Activated naive CD8-positive, alpha-beta T cell treated with anti-CD3 and anti-CD28 coated beads for 36 hours (primary cell): ENCODE results near the gene FXYD6. TPM values are rescaled to one million over a fixed set of nuclear protein-coding genes. Genes with fewer than 3 reads are reported as not detected.
A peak's percentile ranks its signal among the peaks of the same experiment; 100 is the strongest.
"Not testable (repeated sequence)": the region's sequence is repeated elsewhere in the genome, so short reads cannot be mapped to it uniquely, and the experiment has no call there.

Experiments
- DNase-seq: peaks from one replicate; pipeline ENCODE4 v3.0.0; 2021
- H3K27ac Mint-ChIP-seq: one replicate; pipeline ENCODE4 v1.8.0; 2022; ENCODE audit warnings: mild to moderate bottlenecking, moderate library complexity, mixed read lengths
- H3K27me3 Mint-ChIP-seq: one replicate; pipeline ENCODE4 v1.8.0; 2022; ENCODE audit warnings: mild to moderate bottlenecking, mixed read lengths
- H3K36me3 Mint-ChIP-seq: one replicate; pipeline ENCODE4 v1.8.0; 2021; ENCODE audit warnings: mild to moderate bottlenecking, mixed read lengths
- H3K4me1 Mint-ChIP-seq: one replicate; pipeline ENCODE4 v1.8.0; 2021; ENCODE audit warnings: mixed read lengths
- H3K4me3 Mint-ChIP-seq: one replicate; pipeline ENCODE4 v1.8.0; 2022; ENCODE audit warnings: mild to moderate bottlenecking, moderate library complexity, mixed read lengths
- H3K9me3 Mint-ChIP-seq: one replicate; pipeline ENCODE4 v1.8.0; 2022; ENCODE audit warnings: mixed read lengths
- total RNA-seq, 2 experiments: library from RNA; stranded (reverse); gene quantifications; one replicate each; pipeline ENCODE4 v1.2.3, GENCODE V29; 2021

FXYD6 gene
- total RNA-seq, 2 experiments from 2014 or later, result 0.18 TPM; not detected in 1

DNA sequence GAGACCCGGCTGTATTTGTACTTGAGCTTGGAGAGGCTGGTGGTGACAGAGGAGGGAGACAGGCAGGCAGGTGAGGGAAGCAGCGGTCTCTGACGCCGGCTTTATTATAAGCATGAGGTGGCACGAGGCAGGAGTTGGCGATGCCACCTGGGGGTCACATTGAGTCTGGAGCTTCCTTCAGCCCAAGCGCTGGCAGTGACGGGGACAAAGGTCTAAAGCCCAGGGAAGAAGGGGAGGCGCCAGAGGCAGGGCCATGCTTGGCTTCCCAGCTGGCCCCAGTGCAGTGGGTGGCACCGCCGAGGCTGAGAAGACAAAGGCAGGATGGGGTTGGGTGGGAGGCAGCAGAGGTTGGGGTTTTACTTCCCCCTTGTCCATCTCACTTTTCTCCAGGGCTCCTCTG, 56.4 kb downstream of the FXYD6 start:
- Mint-ChIP-seq H3K36me3 (peaks cover 3% of the 10 kb centered on the region), H3K4me3 (no peak overlapping the region), H3K27me3 (no peaks in the 10 kb centered on the region), H3K4me1 (peaks cover 72% of the 10 kb centered on the region), H3K9me3 (peaks cover 2% of the 10 kb centered on the region), H3K27ac (no peak overlapping the region)
- no peak for DNase-seq

DNA sequence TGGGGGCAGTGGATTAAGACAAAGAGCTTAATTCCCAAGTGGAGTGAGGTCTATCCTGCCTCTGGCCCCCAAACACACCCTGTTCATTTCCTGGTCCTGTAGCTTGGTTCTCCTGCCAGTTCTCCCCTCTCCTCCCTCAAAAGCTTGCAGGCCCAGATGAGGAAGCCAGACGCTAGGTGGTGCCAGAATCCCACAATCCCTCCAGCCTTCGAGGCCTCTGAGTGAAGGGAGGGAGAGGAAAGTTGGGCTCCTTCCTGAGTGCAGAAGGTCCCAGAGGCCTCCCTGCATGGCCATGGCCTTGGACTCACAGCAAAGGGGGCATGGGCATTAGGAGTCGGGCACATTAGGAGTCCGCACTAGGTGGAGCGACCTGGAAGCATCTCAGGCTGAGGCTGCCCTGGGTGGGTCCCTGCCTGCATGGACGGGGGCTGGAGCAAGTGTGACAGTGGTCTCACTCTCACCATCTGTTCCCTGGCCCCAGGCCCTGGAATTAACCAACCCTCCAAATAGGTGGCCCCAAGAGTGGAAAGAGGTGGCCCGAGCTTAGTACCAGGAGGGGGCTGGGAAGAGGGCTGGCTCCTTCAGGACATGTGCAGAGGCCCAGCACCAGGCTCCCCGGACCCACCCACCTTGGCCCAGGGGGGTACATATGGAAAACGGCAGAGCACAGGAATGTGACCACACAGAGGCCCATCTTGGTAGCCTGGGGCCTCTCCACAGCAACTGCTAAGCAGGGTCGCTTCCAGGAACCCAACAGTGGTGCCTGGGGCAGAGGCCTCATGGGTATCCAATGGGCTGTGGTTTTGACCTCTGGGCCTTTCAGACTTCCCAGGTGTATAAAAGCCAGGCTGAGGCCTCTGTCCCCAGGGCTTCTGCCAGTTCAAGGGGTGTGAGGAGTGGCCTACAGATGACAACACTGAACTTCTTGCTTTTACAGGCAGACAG, 57.1 kb downstream of the FXYD6 start:
- peaks cover 2% of the 10 kb centered on the region for H3K9me3 Mint-ChIP-seq
- DNase-seq, result no peak
- H3K27ac Mint-ChIP-seq, result peak overlapping the region; percentile 95
- H3K4me3 Mint-ChIP-seq, result no peak overlapping the region
- peaks cover 3% of the 10 kb centered on the region for H3K36me3 Mint-ChIP-seq
- peaks cover 72% of the 10 kb centered on the region for H3K4me1 Mint-ChIP-seq
- H3K27me3 Mint-ChIP-seq, result no peaks in the 10 kb centered on the region

DNA sequence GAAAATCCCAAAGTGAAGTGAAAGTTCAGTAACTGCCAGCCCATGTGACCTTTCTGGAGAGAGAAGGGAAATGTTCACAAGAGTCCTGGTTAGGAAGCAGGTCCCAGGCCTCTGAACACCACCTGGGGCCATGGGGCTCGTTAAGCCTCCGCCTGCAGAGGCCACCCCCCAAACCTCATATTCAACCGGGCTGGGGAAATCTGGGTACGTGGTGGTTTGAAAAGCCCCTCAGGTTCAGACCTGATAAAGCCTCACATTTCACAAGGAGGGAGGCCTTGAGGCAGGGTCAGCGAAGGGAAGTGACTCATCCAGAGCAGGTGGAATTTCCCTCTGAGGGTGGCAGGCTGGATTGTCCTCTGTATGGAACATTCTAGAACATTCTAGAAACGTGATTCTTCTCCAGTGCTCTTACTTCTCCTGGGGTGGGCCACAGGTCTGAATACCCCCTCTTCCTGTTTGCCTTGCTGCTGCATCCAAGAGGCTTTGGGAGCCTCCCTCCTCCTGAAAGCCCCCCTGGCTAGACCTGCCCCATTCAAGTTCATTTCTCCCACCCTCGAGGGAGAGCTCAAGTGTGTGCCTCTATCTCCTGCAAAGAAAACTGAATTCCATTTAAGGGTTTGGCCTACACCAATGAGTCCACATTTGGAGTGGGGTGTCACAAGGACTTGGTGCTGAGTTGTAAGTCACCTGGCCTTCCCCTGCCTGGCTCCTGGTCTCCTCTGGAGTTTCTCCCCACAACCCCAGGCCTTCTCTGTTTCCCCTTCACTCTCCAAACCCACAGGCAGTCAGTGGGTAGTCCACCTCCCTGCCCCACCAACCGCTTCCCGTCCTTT, 58.2 kb downstream of the FXYD6 start:
- H3K4me1 Mint-ChIP-seq, result peaks cover 65% of the 10 kb centered on the region
- H3K27me3 Mint-ChIP-seq, result no peaks in the 10 kb centered on the region
- DNase-seq, result peak; percentile 76
- H3K4me3 Mint-ChIP-seq, result peak overlapping the region; percentile 18
- peaks cover 2% of the 10 kb centered on the region for H3K9me3 Mint-ChIP-seq
- peak overlapping the region; percentile 95 for H3K27ac Mint-ChIP-seq
- peaks cover 3% of the 10 kb centered on the region for H3K36me3 Mint-ChIP-seq

DNA sequence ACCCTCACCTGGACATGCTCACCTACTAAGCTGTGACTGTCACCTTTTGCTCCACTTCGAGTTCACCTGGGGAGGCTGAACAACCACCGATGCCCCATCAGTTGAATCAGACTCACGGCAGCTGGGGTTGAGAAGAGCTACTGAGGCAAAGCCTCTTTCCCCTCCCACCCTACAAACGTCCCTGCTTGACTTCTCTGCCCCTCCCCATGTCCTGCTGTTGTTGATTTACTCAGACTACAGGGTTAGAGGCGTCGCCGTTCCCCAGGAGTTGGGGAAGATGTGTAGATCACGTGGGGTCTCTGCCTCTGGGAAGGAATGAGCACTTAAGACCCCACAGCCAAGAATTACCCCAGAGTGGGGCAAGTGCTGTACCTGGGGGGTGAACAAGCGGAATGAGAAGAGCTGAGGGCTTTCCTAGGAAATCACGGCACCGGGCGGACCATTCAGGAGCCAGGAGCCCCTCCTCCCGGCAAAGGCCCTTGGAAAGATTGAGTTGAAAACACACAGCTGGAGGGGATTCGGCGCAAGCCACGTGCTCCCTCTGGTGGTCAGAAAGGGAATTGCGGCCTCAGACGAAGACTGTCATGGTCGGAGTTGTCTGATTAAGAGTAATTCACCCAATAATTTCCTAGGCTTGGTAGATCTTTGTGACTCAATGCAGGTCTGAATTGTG, 59.0 kb downstream of the FXYD6 start:
- H3K4me3 Mint-ChIP-seq, result peak overlapping the region; percentile 67
- peaks cover 60% of the 10 kb centered on the region for H3K4me1 Mint-ChIP-seq
- peak overlapping the region; percentile 95 for H3K27ac Mint-ChIP-seq
- H3K36me3 Mint-ChIP-seq, result peaks cover 3% of the 10 kb centered on the region
- H3K27me3 Mint-ChIP-seq, result no peaks in the 10 kb centered on the region
- H3K9me3 Mint-ChIP-seq, result peaks cover 2% of the 10 kb centered on the region
- DNase-seq, result peak; percentile 87

DNA sequence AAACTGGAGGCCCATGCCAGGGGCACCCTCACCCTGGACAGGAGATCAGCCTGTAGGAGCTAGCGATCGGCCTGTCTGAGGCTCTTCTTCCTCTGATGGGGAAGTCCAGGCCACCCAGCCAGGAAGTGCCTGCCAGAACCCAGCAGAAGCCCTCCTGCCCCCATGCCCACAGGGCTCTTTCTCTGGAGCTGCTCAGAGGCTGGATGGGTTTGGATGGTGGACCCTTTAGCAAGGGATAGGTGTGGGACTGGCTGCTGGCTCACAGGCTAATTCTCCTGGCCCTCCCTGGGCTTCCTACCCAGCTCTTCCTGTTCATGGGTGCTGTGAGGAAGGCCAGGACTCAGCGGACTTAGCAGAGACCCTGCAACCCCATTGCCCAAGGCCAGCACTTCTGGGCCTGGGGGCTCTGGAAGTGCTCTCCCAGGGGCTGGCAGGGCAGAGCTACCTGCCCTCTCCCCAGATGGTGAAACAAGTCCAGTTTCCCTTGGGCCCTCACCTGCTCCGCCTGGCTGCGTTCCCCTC, 59.6 kb downstream of the FXYD6 start:
- Mint-ChIP-seq H3K4me3 (peak overlapping the region; percentile 67), H3K4me1 (peaks cover 56% of the 10 kb centered on the region), H3K27me3 (no peaks in the 10 kb centered on the region), H3K27ac (peak overlapping the region; percentile 95), H3K9me3 (peaks cover 2% of the 10 kb centered on the region), H3K36me3 (peaks cover 3% of the 10 kb centered on the region)
- DNase-seq, result peak; percentile 30

DNA sequence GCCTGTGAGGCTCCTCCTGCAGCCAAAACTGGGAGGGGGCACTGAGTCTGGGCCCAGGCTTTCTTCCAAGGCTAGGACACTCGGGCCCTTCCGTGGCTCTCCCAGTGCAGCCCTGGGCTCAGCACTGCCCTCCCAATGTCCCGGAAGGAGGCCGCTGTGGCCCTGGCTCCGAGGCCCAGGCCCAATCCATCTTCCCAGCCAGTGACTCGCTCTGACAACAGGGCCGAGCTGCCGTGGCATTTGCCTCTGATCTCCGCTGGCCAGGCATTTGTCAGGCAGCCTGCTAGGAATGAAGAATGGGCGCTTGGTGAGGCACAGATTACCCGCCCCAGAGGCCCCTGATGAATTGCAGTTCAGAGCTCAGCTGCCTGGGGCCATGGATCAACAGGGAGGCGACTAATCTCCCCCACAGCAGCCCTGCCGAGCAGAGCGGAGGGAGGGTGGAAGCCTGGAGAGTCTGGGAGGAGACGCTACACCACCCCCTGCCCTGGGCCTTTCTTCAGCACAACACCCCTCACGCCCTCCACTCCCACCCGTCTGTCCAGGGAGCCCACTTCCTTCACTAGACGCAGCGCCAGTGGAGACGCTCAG, 60.2 kb downstream of the FXYD6 start:
- DNase-seq, result no peak
- peak overlapping the region; percentile 95 for H3K27ac Mint-ChIP-seq
- H3K4me1 Mint-ChIP-seq, result peaks cover 50% of the 10 kb centered on the region
- peak overlapping the region; percentile 56 for H3K4me3 Mint-ChIP-seq
- peaks cover 2% of the 10 kb centered on the region for H3K9me3 Mint-ChIP-seq
- H3K27me3 Mint-ChIP-seq, result no peaks in the 10 kb centered on the region
- H3K36me3 Mint-ChIP-seq, result peaks cover 3% of the 10 kb centered on the region

DNA sequence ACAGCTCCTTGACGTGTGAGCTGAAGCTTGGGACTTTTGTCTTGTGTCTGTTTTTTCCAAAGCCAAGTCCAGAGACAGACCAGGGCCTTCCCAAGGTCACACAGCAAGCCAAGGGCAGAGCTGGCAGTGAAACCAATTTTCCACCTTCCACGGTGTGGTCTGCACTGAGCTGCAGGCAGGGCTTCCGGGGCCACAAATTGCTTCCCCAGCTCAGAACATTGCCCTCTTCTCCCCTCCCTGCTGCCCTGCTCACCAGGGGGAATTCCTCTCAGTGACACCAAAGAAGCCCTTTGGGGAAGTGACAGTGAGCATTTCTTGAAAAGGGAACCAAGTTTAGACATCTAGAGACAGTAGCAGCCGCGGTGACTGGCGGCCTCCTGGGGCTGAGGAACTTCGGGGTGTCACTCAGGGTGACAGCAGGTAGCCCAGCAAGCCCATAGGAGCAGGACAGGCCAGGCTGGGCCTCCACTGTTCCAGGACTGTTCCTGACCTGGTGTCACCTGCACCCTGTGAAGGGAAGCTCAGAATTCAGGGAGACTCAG, 61.1 kb downstream of the FXYD6 start:
- Mint-ChIP-seq H3K27ac (peak overlapping the region; percentile 95), H3K27me3 (no peaks in the 10 kb centered on the region)

DNA sequence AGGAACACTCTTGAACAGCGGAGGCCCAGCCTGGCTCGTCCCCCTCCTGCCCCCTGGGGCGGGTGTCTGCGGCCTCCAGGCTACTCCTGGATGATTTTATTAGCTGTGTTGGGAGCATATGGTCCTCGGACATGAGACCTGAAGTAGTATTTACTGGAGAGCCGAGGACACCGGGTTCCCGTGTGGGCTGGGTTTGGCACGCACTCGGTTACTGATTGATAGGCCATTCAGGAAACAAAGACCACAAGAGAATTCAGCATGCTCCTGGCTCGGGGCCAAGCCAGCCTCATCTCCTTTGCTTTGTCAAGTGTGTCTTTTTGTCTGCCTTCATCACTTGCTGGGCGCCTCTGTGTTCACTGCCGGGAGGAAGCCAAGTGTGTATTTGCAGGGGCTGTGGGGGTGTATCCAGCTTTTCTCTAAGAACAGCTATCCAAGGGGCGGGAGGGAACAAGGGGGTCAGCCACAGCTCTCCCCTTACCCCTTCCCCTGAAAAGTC, 61.6 kb downstream of the FXYD6 start:
- peaks cover 3% of the 10 kb centered on the region for H3K36me3 Mint-ChIP-seq
- H3K27me3 Mint-ChIP-seq, result no peaks in the 10 kb centered on the region
- DNase-seq, result peak; percentile 84
- peak overlapping the region; percentile 95 for H3K27ac Mint-ChIP-seq
- peaks cover 2% of the 10 kb centered on the region for H3K9me3 Mint-ChIP-seq
- peak overlapping the region; percentile 56 for H3K4me3 Mint-ChIP-seq
- H3K4me1 Mint-ChIP-seq, result peaks cover 47% of the 10 kb centered on the region

More for the DNA sequence above, 61.1 kb downstream of the FXYD6 start:
- Mint-ChIP-seq H3K4me3 (peak overlapping the region; percentile 56), H3K4me1 (peaks cover 49% of the 10 kb centered on the region), H3K9me3 (peaks cover 2% of the 10 kb centered on the region), H3K36me3 (peaks cover 3% of the 10 kb centered on the region)
- DNase-seq, result peak; percentile 80

DNA sequence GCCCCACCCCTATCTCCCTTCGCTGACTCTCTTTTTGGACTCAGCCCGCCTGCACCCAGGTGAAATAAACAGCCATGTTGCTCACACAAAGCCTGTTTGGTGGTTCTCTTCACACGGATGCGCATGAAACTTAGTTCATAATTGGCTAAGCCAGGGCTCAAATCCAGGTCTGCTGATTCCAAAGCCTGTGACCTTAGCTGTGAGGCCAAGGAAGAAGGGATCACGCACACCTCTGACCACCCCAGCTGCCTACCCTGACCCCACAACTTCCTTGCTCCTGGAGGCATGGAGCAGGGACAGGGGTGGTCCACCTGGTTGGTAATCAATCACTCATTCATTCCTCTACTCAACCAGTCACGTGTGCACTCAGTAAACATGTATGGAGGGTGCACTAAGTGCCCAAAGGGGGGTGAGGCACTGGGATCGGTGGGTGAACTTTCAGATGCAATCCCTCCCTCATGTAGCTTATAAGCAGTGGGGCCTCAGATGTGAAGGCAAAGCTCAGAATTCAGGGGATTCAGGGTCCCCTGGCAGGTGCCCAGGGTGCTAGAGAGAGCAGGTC, 62.2 kb downstream of the FXYD6 start:
- Mint-ChIP-seq H3K9me3 (peaks cover 2% of the 10 kb centered on the region), H3K4me3 (no peak overlapping the region), H3K36me3 (peaks cover 3% of the 10 kb centered on the region), H3K4me1 (peaks cover 50% of the 10 kb centered on the region), H3K27ac (peak overlapping the region; percentile 95), H3K27me3 (no peaks in the 10 kb centered on the region)
- no peak for DNase-seq

DNA sequence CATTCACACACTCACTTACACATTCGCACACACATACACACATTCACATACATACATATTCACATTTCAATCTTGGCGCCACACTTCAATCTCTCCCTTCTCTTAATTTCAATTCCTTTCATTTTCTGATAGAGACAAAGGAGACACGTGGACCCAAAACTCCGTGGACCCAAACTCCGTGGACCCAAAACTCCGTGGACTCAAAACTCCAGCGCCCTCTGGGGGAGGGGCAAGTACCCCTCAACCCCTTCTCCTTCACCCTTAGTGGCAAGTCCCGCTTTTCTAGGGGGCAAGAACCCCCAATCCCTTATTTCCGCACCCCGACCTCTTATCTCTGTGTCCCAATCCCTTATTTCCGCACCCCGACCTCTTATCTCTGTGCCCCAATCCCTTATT, 66.4 kb downstream of the FXYD6 start:
- not testable (repeated sequence) for H3K36me3 Mint-ChIP-seq, H3K27ac Mint-ChIP-seq, H3K27me3 Mint-ChIP-seq, H3K4me3 Mint-ChIP-seq, DNase-seq, H3K9me3 Mint-ChIP-seq
- peaks cover 17% of the 10 kb centered on the region for H3K4me1 Mint-ChIP-seq

DNA sequence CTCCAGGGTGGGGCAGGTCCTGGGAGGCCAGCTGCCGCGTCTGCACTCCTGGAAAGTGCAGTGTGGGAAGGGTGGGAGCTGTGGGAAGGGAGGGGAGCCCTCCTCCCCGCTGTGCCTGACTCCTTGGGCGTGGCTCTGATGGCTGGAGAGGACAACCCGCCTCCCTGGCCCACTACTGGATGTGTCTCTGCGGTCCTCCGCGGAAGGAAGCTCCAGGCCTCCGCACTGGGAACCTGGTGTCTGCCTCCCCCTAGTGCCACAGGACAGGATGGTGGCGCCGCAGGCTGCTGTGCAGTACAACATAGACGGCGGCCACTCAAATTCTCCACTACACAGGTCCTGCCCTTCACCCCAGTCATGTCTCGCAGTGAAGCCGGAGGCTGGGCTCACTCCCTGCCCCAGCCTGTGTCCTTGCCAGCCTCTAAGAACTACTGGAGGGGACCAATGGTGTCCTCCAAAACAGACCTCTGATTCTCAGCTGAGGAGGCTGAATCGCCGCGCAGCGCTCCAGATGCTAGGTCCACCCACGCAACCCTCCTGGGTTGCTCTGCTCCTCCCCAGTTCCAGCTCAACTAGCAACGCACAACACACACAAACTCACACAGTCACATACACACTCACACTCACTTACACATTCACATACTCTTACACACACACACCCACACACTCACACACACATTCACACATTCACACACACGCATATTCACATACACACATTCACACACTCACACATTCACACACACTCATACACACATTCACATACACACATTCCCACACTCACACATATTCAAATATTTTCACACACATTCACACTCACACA, 67.0 kb downstream of the FXYD6 start:
- Mint-ChIP-seq H3K27me3 (no peaks in the 10 kb centered on the region), H3K4me1 (peaks cover 10% of the 10 kb centered on the region), H3K9me3 (no peaks in the 10 kb centered on the region), H3K27ac (no peak overlapping the region), H3K36me3 (no peaks in the 10 kb centered on the region), H3K4me3 (no peak overlapping the region)
- peak; percentile 62 for DNase-seq

DNA sequence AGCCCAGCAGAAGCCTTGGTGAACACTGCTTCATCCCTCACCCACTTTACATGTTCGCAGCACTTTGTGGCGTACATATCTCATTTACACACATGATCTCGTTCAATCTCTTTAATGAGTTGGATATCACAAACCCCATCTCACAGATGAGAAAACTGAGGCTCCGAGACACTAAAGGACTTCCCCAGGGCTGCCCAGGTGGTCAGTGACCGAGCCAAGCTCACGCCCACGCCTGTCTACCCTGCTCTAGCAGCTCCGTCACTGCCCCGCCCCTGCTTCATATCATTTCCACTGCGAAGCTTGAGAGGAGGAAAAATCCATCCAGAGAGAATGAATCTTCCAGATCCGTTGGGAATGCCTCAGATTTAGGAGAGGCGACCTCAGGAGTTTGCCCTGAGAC, 67.7 kb downstream of the FXYD6 start:
- no peaks in the 10 kb centered on the region for H3K27me3 Mint-ChIP-seq
- no peak for DNase-seq
- no peaks in the 10 kb centered on the region for H3K36me3 Mint-ChIP-seq
- no peak overlapping the region for H3K4me3 Mint-ChIP-seq
- H3K27ac Mint-ChIP-seq, result no peak overlapping the region
- H3K4me1 Mint-ChIP-seq, result peaks cover 6% of the 10 kb centered on the region
- H3K9me3 Mint-ChIP-seq, result no peaks in the 10 kb centered on the region
